Fibroblast of the conjunctiva (primary cell): Measurements from ENCODE around the gene FLYWCH2.
A peak's percentile ranks its signal among the peaks of the same experiment; 100 is the strongest.

ENCODE experiments used
- DNase-seq: peaks from one replicate; pipeline ENCODE4 v3.0.0-alpha.2; 2010; ENCODE audit warnings: low read depth

FLYWCH2 gene

DNA sequence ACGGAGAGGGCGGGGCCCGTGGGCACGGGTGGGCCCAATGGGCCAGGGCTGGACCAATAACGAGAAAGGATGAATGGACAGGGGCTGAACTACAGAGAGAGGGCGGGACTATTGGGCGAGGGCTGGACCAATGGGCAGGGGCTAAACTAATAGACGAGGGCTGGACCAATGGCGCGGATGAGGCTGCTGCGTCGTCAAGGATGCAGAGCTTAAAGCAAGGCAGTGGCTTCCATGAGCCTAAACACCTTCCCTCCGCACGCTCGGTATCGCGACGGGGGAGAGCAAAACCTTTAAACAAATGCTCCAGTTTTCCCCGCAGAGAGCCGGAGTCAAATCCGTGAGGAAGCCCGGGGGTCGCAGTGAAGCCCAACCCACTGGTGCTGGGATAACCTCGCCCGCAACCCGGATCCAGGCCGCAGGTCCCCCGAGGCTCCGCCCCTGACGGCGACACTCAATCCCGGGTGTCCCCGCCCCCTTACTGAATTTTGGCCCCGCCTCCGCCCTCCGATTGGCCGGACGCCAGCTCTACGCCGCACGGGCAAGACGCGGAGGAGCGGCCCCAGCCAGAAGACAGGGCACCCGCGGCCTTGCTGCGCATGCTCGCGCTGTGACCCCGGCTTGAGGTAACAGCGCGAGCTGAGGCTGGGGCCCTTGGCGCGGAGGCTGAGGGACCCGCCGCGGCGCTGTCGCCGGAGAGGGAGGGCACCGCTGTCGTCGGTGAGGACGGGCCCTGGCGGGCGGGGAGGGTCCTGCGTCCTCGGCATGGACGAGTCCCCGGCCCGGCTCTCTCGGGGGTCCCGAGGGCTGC, at the start of gene FLYWCH2:
Gene FLYWCH2, plus strand, starts transcription at position 566 of the 808 bp plus-strand sequence. CDS start 13,235 bp downstream, outside the sequence.
- DNase-seq, result peak; percentile 98

GRCh38 chr16:2833776-2834175, 49.2 kb upstream of the FLYWCH2 start:
- DNase-seq, result no peak

- DNase-seq, result no peak
These were observed 48.0 kb upstream of the FLYWCH2 start for GRCh38 chr16:2834968-2835367.

DNA sequence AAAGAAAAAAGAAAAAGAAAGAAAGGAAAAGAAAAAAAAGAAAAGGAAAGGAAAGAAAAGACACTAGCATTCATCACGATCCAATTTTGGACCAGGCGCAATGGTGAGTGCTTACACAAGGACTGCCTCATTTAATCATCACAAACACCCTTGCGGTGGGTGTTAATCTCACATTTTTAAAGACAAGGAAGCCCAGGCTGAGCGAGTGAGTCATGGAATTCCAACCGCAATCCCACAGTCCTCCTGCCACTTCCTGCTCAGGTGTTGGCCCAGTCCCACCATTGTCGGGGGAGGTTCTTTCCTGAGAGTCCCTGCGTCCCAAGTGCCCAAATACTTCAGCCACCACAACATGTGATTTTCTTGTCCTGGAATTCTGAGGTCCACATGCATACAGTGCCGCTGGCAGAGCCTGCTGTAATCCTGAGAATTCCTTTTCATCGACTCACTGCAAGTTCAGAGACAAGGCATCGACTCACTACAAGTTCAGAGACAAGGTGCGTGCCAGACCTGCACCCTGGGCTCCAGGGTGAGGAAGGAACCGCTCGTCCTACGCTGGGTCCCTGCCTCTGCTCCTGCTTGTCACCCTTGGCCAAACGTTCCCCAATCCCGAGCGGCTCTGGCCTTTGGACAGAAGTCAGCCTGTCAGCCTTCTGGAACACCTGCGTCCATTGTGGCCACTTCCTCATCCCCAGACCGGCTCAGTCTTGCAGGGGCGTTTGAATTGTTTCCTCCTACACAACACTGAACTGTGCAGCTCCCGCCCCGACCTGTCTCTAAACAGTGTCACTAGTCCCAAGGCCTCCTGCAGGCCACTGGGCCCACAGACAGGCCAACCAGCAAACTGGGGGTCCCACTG, 47.1 kb upstream of the FLYWCH2 start:
- no peak for DNase-seq

DNA sequence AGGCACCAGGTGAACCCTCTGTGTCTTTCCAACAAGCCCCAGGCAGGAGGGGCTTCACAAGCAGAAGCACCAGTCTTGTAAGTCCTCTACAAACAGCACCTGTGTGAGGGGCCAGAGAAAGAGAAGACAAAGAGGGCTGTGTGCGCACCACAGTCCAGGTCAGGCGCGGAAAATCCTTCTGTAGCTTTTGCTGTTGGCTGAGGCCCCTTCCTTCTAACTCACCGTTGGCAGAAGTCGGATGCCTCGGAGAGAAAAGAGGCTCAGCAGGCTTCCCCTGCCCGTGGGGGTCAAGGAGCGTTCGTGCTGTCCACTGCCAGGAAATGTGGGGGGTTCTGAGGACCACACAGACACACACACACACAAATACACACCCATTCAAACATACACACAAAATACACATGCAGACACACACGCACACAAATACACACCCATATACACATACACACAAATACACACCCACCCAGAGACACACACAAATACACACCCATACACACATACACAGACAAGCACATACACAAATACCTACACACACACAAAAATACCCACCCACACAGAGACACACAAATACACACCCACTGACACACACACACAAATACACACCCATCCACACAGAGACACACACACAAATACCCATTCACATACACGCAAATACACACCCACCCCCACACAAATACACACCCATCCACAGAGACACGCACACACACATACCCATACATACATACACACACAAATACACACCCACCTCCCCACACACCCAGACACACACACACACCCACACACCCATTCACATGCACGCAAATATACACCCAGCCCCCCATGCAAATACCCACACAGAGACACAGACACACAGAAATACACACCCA, 46.1 kb upstream of the FLYWCH2 start:
- no peak for DNase-seq

DNA sequence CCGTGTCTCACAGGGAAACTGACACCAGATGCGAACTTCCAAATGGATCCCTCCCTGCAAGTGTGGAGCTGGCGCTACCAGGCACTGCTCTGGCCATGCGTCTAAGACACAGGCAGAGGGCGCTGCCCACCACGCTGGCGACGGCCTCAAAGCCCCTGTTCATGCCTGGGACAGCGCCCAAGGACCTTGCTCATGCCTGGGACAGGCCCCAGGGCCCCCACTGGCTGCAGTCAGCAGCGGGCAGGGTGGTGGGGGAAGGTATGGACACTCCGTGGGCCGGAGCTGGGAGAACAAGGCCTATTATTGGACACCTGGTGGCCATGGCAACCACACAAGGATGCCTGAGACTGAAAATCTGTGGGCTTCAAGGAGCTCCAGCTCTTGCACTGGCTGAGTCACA, 44.1 kb upstream of the FLYWCH2 start:
- peak; percentile 62 for DNase-seq

DNA sequence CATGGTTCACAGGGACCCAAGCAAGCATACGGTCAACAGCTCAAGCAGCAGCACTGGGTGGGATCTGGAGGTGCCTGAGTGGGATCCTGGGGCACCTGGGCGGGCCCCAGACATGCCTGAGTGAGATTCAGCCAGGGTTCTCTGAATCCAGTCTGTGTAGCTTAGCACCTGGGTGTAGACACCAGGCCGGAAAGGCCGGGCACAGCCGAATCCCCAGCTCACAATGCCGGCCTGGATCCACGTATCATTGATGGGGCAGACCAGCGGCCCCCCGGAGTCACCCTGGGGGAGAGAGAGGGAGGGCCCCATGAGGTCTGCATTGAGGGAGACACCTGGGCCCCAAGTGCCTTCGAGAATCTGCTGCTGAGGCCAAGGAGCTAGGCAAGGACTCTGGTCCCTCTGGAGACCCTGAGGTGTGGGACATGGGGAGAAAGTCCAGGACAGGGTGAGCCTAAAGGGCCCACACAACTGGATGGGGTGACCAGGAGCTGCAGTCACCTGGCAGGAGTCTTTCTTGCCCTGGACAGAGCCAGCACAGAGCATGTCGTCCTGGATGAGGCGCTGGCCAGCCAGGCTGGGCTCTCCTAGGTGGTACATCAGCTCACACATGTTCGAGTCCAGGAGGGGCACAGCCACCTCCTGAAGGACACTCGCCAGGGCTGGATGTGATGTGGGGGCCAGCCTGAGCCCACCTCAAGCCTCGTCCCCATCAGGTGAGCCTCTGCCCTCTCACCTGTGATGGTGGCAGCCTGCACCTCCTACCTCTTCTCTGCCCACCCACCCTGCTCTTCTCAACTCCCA, 43.2 kb upstream of the FLYWCH2 start:
- no peak for DNase-seq

DNA sequence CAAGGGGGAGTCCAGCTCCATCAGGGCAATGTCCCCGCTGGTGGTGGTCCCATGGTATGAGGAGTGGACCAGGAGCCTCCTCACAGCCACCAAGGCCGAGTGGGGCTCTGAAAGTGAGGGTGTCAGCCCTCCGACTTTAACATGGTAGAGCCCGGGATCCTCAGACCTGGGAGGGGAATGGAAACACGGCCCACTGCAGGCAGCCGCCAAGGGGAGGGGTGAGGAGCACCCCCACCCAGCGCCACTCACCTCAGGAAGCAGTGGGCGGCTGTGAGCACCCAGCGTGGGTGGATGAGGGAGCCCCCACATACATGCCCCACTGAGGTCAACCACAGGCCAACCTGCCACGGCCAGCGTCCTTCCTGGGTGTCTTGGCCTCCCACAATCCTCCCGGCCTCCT, 42.1 kb upstream of the FLYWCH2 start:
- DNase-seq, result no peak

GRCh38 chr16:2841606-2842339, 41.2 kb upstream of the FLYWCH2 start:
- DNase-seq, result no peak

DNA sequence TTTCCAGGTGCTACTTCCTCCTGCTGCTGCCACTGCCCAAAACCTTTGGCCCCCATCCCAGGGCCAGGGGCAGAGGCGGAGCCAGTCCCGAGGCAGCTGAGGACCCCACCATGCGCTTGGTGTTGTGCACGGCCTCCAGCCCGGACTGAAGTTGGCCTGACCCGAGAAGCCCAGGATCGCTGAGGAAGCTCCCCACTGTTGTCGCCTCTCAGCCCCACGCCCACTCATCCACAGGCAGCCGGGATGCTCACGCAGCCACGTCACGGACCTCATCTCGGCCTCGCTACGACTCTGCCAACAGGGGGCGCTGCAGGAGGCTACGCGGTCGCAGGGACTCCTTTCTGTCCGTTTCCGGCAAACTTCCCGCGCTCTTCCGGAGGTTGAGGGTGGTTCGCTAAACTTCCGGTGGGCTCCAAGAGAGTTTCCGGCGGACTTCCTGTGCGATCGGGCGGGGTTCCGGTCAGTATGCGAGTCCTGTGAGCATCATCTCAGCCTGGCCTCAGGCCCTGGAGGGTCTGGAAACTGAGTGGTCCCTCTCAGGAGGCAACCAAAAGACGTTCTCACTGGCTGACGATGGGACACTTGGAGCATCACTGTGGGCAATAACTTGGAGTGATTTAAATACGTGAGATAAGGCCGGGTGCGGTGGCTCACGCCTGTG, 40.5 kb upstream of the FLYWCH2 start:
- DNase-seq, result peak; percentile 60

GRCh38 chr16:2843526-2843925, 39.5 kb upstream of the FLYWCH2 start:
- DNase-seq, result no peak

GRCh38 chr16:2845116-2845515, 37.9 kb upstream of the FLYWCH2 start:
- no peak for DNase-seq

- no peak for DNase-seq
These were observed 36.3 kb upstream of the FLYWCH2 start for GRCh38 chr16:2846511-2847310.

- no peak for DNase-seq
These were observed 33.9 kb upstream of the FLYWCH2 start for GRCh38 chr16:2848933-2849725.

GRCh38 chr16:2852003-2852730, 30.8 kb upstream of the FLYWCH2 start:
- DNase-seq, result no peak

- DNase-seq, result no peak
These were observed 30.1 kb upstream of the FLYWCH2 start for GRCh38 chr16:2852731-2853507.

GRCh38 chr16:2853531-2854073, 29.4 kb upstream of the FLYWCH2 start:
- DNase-seq, result no peak
